ENCODE data around the gene MRPS15.

- TF ChIP-seq, protein P1, sequence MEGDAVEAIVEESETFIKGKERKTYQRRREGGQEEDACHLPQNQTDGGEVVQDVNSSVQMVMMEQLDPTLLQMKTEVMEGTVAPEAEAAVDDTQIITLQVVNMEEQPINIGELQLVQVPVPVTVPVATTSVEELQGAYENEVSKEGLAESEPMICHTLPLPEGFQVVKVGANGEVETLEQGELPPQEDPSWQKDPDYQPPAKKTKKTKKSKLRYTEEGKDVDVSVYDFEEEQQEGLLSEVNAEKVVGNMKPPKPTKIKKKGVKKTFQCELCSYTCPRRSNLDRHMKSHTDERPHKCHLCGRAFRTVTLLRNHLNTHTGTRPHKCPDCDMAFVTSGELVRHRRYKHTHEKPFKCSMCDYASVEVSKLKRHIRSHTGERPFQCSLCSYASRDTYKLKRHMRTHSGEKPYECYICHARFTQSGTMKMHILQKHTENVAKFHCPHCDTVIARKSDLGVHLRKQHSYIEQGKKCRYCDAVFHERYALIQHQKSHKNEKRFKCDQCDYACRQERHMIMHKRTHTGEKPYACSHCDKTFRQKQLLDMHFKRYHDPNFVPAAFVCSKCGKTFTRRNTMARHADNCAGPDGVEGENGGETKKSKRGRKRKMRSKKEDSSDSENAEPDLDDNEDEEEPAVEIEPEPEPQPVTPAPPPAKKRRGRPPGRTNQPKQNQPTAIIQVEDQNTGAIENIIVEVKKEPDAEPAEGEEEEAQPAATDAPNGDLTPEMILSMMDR (IDR thresholded peaks at IDR 0.05): no peak
- TF ChIP-seq POLR2A (IDR thresholded peaks at IDR 0.05) (no peak), EP300 (IDR thresholded peaks at IDR 0.05) (no peak)
These were observed 42.5 kb downstream of the MRPS15 start for GRCh38 chr1:36421649-36422048.
